OCI-LY3 (cell line): Measurements from ENCODE around the gene ST6GAL2.

ENCODE experiments used
- H2AFZ ChIP-seq: fragments of 200-600, 300-600 bp; shearing (Covaris generic); 2 replicates; pipeline ENCODE4 v1.6.0; 2014; ENCODE audit warnings: antibody characterized with exemption, low read depth, low read length
- H3K27ac ChIP-seq: fragments of 200-600, 300-600 bp; sonication (generic); 2 replicates; pipeline ENCODE4 v1.5.1; 2014; ENCODE audit warnings: mild to moderate bottlenecking, low read length, moderate library complexity, mixed read lengths
- H3K27me3 ChIP-seq: fragments of 200-600, 300-600 bp; sonication (generic); 2 replicates; pipeline ENCODE4 v1.6.1; 2014; ENCODE audit warnings: low read depth, low read length, mixed read lengths
- H3K36me3 ChIP-seq: fragments of 200-600, 300-600 bp; sonication (generic); replicated peaks from 2 replicates; pipeline ENCODE3; 2014; ENCODE audit warnings: low read depth, low read length, mixed read lengths
- H3K4me1 ChIP-seq: fragments of 300-600, 200-600 bp; sonication (generic); 2 replicates; pipeline ENCODE4 v1.6.1; 2014; ENCODE audit warnings: low read length, mixed read lengths
- H3K4me2 ChIP-seq: fragments of 200-600, 300-600 bp; sonication (generic); 2 replicates; pipeline ENCODE4 v1.6.1; 2014; ENCODE audit warnings: low read length, mixed read lengths
- H3K4me3 ChIP-seq: fragments of 300-600, 200-600 bp; sonication (generic); 2 replicates; pipeline ENCODE4 v1.5.1; 2014; ENCODE audit warnings: antibody characterized with exemption, mild to moderate bottlenecking, low read length, moderate library complexity
- H3K79me2 ChIP-seq: fragments of 300-600, 200-600 bp; shearing (Covaris generic); 2 replicates; pipeline ENCODE4 v1.6.1; 2014; ENCODE audit warnings: mild to moderate bottlenecking, low read length, mixed read lengths
- H3K9ac ChIP-seq: fragments of 300-600, 200-600 bp; shearing (Covaris generic); 2 replicates; pipeline ENCODE4 v1.6.0; 2014; ENCODE audit warnings: mild to moderate bottlenecking, low read length, moderate library complexity
- H3K9me3 ChIP-seq: fragments of 200-600, 300-600 bp; shearing (Covaris generic); 2 replicates; pipeline ENCODE4 v1.6.1; 2014; ENCODE audit warnings: low read length, mixed read lengths; ENCODE audit not compliant: insufficient read depth
- H4K20me1 ChIP-seq: fragments of 200-600, 300-600 bp; sonication (generic); 2 replicates; pipeline ENCODE4 v1.6.1; 2016; ENCODE audit warnings: low read length, mixed read lengths; ENCODE audit not compliant: insufficient read depth
- CTCF ChIP-seq: fragments of 200-600, 300-600 bp; sonication (generic); IDR thresholded peaks from 2 replicates; pipeline ENCODE4 v1.5.1; 2014; ENCODE audit warnings: antibody characterized with exemption, low read length, low read depth
- EZH2phosphoT487 ChIP-seq: fragments of 200-600 bp; shearing (Covaris generic); IDR thresholded peaks from 2 replicates; pipeline ENCODE4 v1.6.1; 2018; ENCODE audit warnings: antibody characterized with exemption, mixed run types, low read depth

Gene ST6GAL2

GRCh38 chr2:106849253-106849652, 36.7 kb downstream of the ST6GAL2 start:
- Histone ChIP-seq H3K4me2 (no peak overlapping the region), H3K9ac (no peak overlapping the region), H3K27me3 (no peaks in the 10 kb centered on the region), H3K79me2 (no peaks in the 10 kb centered on the region), H3K27ac (no peak overlapping the region), H3K4me1 (no peaks in the 10 kb centered on the region), H2AFZ (no peak overlapping the region), H3K36me3 (no peaks in the 10 kb centered on the region), H3K4me3 (no peak overlapping the region), H3K9me3 (no peaks in the 10 kb centered on the region), H4K20me1 (no peaks in the 10 kb centered on the region)
- TF ChIP-seq CTCF, result no peak
- no peak for TF ChIP-seq EZH2phosphoT487

- Histone ChIP-seq H3K79me2 (no peaks in the 10 kb centered on the region), H3K4me1 (no peaks in the 10 kb centered on the region), H3K4me2 (no peak overlapping the region), H3K27me3 (no peaks in the 10 kb centered on the region), H3K9me3 (no peaks in the 10 kb centered on the region), H3K27ac (no peak overlapping the region), H3K9ac (no peak overlapping the region), H3K36me3 (no peaks in the 10 kb centered on the region), H3K4me3 (no peak overlapping the region), H4K20me1 (no peaks in the 10 kb centered on the region), H2AFZ (no peak overlapping the region)
- no peak for TF ChIP-seq EZH2phosphoT487
- TF ChIP-seq CTCF, result no peak
Observed at GRCh38 chr2:106847366-106847765, 38.6 kb downstream of the ST6GAL2 start.

- no peaks in the 10 kb centered on the region for H3K9me3 ChIP-seq
- no peak overlapping the region for H2AFZ ChIP-seq
- TF ChIP-seq EZH2phosphoT487 (no peak), CTCF (no peak)
- H3K4me2 ChIP-seq, result no peak overlapping the region
- no peaks in the 10 kb centered on the region for H3K27me3 ChIP-seq
- no peak overlapping the region for H3K9ac ChIP-seq
- H3K79me2 ChIP-seq, result no peaks in the 10 kb centered on the region
- no peak overlapping the region for H3K4me3 ChIP-seq
- no peaks in the 10 kb centered on the region for H4K20me1 ChIP-seq
- H3K36me3 ChIP-seq, result no peaks in the 10 kb centered on the region
- no peak overlapping the region for H3K27ac ChIP-seq
- no peaks in the 10 kb centered on the region for H3K4me1 ChIP-seq
Observed at GRCh38 chr2:106845716-106846115, 40.3 kb downstream of the ST6GAL2 start.

- Histone ChIP-seq H4K20me1 (no peaks in the 10 kb centered on the region), H2AFZ (no peak overlapping the region), H3K79me2 (no peaks in the 10 kb centered on the region), H3K27me3 (no peaks in the 10 kb centered on the region), H3K4me1 (no peaks in the 10 kb centered on the region), H3K4me3 (no peak overlapping the region), H3K9me3 (no peaks in the 10 kb centered on the region), H3K9ac (no peak overlapping the region), H3K36me3 (no peaks in the 10 kb centered on the region), H3K27ac (no peak overlapping the region), H3K4me2 (no peak overlapping the region)
- TF ChIP-seq EZH2phosphoT487, result no peak
Observed at GRCh38 chr2:106843910-106844250, 42.1 kb downstream of the ST6GAL2 start.
